GM15510 (cell line): Measurements from ENCODE around the gene CTDSPL.

Experiments used
- POLR2A ChIP-seq: IDR thresholded peaks from 3 replicates; pipeline ENCODE4 v1.6.1; 2011; ENCODE audit warnings: borderline replicate concordance; ENCODE audit not compliant: insufficient read length; ENCODE audit errors: extremely low read depth

The CTDSPL gene

DNA sequence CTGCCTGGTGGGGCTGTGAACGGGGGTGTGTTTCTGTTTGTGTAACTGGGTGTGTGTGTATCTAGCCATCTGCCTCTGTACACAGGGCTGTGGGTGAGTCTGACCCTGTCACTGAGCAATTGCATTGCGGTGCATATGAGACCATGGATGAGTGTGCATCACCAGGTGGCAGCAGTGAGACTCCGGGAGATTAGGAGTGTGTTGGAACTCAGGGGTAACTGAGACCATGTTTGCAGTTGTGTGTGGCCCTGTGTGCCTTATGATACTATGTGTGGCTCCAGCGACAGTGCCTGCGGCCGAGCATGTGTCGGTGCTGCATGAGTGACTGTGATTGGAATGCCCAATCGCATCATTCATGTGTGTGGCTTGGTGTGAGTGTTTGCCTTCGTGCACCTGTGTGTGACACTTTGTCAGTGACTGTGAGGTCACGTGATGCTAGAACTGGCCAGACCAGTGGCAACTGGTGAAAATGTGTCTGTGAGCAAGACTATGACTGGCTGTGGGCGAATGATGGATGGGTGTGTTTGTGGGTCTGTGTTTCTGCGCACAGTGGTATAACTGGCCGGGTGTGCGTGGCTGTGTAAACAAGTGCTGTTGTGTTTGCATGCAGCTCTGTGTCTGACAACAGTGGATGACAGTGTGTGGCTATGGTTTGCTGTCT, 142.9 kb downstream of the CTDSPL start:
- no peak for TF ChIP-seq POLR2A

DNA sequence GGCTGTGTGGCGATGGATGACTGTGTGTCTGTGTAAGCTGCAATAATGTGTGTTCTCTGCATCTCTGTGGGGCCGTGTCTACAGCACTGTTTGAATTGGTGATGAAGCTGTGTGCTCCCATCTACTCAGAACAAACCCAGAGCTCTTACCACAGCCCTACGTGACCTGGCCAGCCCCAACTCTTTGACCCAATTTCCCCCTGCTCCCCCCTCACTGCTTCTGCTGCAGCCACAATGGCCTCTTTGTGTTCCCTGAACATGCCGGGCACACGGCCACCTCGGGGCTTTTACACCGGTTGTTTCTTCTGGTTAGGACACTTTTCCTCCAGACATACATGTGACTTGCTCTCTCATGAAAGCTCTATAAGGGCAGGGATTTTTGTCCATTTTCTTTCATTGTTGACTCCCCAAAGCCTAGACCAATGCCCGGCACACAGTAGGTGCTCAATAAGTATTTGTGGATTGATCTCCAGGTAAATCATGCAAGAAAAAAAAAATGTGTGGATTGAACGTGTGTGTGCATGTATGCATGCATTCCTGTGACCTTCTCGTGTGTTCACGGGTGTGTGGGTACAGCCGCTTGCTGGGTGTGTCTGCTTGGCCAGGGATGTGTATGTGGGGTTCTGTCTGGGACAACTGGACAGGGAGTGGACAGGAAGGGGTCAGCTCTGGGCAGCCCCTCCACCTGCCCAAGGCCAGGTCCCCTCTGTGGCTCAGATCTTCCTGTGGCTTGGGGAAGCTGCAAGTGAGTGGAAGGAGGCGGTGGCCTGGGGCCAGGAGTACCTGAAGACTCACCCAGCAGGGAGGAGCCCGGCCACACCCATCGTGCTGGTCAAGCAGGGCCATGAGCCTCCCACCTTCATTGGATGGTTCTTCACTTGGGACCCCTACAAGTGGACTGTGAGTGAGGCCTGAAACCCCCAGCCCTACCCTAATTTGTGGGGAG, 143.7 kb downstream of the CTDSPL start:
- TF ChIP-seq POLR2A, result no peak

- no peak for TF ChIP-seq POLR2A
These were observed 144.4 kb downstream of the CTDSPL start for GRCh38 chr3:38006031-38006430.

- TF ChIP-seq POLR2A, result no peak
These were observed 144.8 kb downstream of the CTDSPL start for GRCh38 chr3:38006445-38006995.

GRCh38 chr3:38007754-38008090, 146.0 kb downstream of the CTDSPL start:
- no peak for TF ChIP-seq POLR2A

GRCh38 chr3:38008191-38008701, 146.6 kb downstream of the CTDSPL start:
- TF ChIP-seq POLR2A, result no peak

GRCh38 chr3:38008971-38009580, 147.4 kb downstream of the CTDSPL start:
- no peak for TF ChIP-seq POLR2A

DNA sequence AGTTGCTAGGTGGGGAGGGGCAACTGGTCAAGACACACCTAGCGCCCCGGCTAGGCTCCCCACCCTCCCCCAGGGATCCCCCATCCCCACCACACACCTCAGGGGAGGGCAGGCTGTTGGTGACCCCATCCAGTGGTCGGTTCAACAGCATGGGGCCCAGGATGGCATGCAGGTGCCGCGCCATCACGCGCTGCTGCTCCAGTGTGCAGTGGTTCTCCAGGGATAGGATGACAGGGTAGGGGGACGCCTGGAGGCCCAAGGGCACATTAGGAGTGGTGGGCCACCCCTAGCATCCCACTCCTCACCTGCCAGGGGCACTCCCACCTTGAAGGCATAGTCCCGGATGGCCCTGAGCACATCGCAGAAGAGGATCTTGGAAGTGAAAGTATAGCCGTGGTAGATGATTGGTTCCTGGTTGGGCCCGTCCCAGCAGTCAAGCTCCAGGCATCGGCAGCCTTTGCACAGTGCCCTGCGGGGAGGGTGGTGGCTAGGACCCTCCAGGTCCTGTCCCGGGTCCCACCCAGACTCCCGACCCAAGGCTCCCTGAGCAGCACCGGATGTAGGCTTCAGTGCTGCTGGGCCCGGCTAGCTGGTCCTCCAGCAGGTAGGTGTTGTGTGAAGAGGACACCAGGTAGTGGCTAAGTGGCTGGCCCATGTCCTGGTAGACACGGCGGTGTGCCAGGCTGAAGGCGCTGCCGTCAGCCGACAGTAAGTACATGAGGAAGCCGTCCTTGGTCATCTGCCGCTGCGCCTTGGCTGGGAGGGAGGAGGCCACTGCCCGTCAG, 148.3 kb downstream of the CTDSPL start:
- no peak for TF ChIP-seq POLR2A

DNA sequence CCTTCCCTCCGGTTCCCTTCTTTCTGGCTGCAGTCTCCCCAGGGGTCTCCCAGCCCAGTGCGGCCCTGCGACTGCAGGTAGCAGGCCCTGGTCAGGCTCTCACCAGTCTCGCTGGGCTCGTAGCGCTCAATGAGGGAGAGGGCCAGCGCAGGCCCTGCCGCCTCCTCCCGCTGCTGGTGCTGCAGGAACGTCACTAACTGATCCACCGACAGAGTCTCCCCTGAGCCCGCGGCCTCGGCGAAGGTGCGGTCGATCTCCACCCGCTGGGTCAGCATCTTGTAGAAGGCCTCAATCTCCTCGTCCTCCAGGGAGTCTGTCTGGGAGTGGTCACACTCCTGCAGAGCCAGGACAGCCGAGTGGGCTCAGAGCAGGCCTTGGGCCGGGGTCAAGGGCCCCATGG, 149.4 kb downstream of the CTDSPL start:
- no peak for TF ChIP-seq POLR2A

- TF ChIP-seq POLR2A, result no peak
These were observed 153.8 kb downstream of the CTDSPL start for GRCh38 chr3:38015485-38015884.

- TF ChIP-seq POLR2A, result no peak
These were observed 154.3 kb downstream of the CTDSPL start for GRCh38 chr3:38015984-38016383.

GRCh38 chr3:38016410-38016809, 154.7 kb downstream of the CTDSPL start:
- TF ChIP-seq POLR2A, result no peak

DNA sequence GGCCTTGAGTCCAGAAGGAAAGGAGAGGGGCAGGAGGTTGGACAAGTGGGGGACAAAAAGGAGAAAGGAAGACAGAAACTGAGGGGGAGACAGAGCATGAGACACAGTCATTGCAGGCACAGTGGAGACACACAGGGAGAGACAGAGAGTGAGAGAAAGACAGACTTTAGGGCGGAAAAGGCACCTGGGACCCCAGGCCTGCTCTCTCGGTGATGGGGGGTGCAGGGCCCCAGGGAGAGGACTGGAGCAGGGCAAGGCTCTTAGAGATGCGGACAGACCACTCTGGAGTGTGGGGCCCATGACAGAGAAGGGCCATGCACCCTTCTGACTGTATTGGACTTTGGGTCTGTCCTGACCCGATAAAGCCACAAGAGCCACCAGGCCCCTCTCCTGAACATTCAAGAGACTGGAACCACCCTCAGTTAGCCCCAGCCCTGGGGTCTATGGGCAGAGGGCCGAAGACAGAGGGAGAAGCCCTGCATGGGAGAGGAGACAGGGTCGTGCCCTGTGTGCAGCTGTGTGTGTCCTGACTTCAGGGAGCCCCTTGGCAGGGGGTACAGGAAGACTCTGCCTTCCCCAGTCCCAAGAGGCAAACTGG, 155.3 kb downstream of the CTDSPL start:
- TF ChIP-seq POLR2A, result no peak

- no peak for TF ChIP-seq POLR2A
These were observed 156.0 kb downstream of the CTDSPL start for GRCh38 chr3:38017445-38018295.
